GM23248 (cell line): ENCODE data around the gene FOXP2.

Experiments
- EZH2 ChIP-seq: fragments of 200-600 bp; sonication (generic); IDR thresholded peaks from 2 replicates; pipeline ENCODE4 v1.6.1; 2018; ENCODE audit warnings: antibody characterized with exemption, mild to moderate bottlenecking; ENCODE audit not compliant: insufficient read depth, poor library complexity, severe bottlenecking
- EZH2phosphoT487 ChIP-seq: fragments of 200-600 bp; sonication (generic); IDR thresholded peaks from 2 replicates; pipeline ENCODE4 v1.6.1; 2018; ENCODE audit warnings: antibody characterized with exemption, moderate library complexity, mild to moderate bottlenecking, low read depth; ENCODE audit not compliant: insufficient read depth

- no peak for TF ChIP-seq EZH2
- TF ChIP-seq EZH2phosphoT487, result no peak
Measured at GRCh38 chr7:114708646-114709045, 294.0 kb downstream of the FOXP2 start.
